Adrenal gland (tissue), 5 donors: ENCODE data around the gene MROH9.

Experiments used
- CTCF ChIP-seq, 6 experiments: fragments of 450-650 bp in 4 of 6; fragments of 200-600 bp in 2 of 6; sonication (generic) in 1 of 6; IDR thresholded peaks; 1 replicate in 5 of 6; 2 replicates in 1 of 6; pipeline versions ENCODE4 v1.5.1 to v1.8.0; 2016 to 2021; ENCODE audit warnings: antibody characterized with exemption in 6 of 6, mild to moderate bottlenecking in 2 of 6, moderate library complexity in 1 of 6
- POLR2A ChIP-seq, 2 donors: fragments of 450-650 bp; IDR thresholded peaks; one replicate each; pipeline ENCODE4 v1.6.1; 2017; ENCODE audit warnings: antibody characterized with exemption in 2 of 2, mild to moderate bottlenecking in 2 of 2, moderate library complexity in 1 of 2
- donor health status: DM: no; HTN: no; CAD: no.

DNA sequence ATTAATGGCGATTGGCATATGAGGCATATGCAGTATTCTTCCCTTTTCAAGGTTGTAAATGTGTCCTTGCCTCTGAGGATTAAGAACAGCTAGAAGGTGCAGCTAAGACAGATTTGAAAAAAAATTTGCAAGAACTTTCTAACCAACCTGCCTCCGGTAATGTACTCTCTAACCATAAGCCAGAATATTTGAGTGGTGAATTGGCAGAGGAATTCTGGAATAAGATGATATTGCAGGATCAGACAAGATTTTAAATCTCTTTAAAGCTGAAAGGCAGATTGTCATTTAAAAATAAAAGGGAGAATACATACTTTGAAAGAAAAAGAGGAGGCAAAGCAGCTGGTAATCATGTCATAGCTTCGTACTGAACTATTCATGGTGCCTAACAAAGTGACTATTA lies 29.2 kb downstream of the MROH9 start:
- no peak for TF ChIP-seq POLR2A (IDR thresholded peaks at IDR 0.05)
- no peak for TF ChIP-seq CTCF (IDR thresholded peaks at IDR 0.05)
